OCI-M2 (cell line): Measurements from ENCODE around the gene ZDHHC3.

Experiments
- DNase-seq: peaks from one replicate; lab custom pipeline; 2025; ENCODE audit not compliant: unreplicated experiment; lab: John Stamatoyannopoulos, UW

The ZDHHC3 gene

GRCh38 chr3:44930911-44931310 lies 45.1 kb downstream of the ZDHHC3 start:
- no peak for DNase-seq

DNA sequence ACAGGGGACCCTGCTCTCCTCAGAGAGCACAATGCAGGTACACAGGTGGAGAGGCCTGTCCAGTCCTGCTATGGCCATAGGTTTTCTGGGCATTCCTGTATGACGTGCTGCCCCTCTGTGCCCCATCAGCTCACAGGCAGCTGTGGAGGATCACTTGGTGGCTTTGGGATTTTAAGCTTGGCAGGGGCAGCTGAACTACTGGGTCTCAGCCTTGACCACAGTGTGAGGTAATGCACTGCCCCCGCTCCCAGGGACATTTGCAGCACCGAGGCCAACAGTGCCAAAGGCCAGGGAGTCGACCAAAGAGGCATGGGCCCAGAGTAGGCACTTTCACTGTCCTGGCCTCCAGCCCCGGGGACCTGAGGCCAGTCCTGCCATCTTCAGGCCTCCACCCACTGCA lies 46.2 kb downstream of the ZDHHC3 start:
- DNase-seq, result no peak

DNA sequence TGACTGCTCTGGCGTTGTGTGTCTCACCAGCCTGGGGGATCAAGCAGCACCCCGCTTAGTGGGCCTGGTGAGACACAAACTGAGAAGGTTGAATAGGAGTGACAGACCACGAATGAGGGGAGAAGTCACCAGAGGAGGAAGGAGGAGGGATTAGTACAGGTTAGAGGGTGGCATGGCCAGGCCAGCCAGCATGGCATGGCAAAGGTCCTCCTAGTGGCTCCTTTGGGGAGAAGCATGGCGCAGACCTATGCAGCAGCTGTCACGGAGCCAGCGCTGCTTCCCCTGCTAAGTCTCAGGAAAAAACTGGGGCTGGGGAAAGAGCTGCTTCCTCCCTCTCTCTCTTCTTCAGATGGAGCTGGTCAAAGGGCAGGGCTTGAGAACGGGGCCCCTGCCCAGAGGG lies 48.6 kb downstream of the ZDHHC3 start:
- no peak for DNase-seq

GRCh38 chr3:44926921-44927320 lies 49.1 kb downstream of the ZDHHC3 start:
- no peak for DNase-seq

- no peak for DNase-seq
Measured at GRCh38 chr3:44926172-44926571, 49.8 kb downstream of the ZDHHC3 start.

GRCh38 chr3:44924457-44925084 lies 51.4 kb downstream of the ZDHHC3 start:
- DNase-seq, result no peak

DNA sequence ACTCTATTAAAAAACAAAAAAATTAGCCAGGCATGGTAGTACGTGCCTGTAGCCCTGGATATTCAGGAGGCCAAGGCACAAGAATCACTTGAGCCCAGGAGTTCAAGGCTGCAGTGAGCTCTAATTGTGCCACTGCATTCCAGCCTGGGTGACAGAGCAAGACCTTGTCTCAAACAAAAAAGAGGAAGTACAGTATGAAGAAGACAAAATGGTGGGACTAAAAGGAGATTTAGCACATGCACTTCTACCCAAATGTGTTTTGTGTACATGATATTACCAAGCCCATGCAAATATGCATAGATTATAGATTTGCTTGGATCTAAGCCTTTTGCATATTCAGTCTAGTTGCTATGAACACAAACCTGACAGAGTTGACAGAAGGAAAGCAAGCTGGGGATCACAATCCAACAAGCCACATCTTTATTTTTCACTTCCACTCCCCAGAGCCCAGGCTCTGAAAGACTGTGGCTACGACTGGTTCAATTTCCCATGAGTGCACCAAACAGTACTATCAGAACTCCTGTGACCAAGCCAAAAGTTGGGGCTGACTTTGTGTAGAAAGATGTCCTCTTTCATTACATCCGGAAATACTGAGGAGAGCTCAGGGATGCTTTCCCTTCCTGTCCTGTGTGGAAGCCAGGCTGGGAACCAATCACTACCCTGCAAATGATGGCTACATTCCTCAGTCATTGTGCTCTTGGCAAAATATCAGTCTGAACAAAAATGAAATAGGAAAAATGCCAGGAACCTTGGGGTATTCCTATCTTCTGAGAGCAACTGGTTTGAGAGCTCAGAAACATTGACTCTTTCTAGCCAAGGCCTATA lies 52.1 kb downstream of the ZDHHC3 start:
- no peak for DNase-seq

- DNase-seq, result no peak
Measured at GRCh38 chr3:44920081-44920480, 55.9 kb downstream of the ZDHHC3 start.

- no peak for DNase-seq
Measured at GRCh38 chr3:44918581-44918980, 57.4 kb downstream of the ZDHHC3 start.

DNA sequence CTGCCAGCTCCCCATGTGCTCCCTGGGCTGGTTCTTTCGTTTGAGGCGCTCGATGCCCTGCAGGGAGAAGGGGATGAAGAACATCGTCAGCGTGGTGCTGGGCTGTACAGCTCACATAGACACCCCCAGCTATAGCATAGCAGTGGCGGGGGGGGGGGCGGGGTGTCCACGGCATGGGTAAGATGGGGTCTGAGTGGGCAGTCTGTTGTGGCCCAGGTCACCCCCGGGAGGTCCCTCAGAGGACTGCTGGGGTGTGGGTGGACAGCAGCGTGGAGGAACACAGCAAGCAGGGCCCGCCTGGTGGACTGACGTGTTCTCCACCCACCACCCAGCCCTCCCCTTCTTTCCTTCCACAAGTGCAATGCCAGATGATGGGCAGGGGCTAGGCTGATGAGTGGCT lies 57.9 kb downstream of the ZDHHC3 start:
- DNase-seq, result no peak

DNA sequence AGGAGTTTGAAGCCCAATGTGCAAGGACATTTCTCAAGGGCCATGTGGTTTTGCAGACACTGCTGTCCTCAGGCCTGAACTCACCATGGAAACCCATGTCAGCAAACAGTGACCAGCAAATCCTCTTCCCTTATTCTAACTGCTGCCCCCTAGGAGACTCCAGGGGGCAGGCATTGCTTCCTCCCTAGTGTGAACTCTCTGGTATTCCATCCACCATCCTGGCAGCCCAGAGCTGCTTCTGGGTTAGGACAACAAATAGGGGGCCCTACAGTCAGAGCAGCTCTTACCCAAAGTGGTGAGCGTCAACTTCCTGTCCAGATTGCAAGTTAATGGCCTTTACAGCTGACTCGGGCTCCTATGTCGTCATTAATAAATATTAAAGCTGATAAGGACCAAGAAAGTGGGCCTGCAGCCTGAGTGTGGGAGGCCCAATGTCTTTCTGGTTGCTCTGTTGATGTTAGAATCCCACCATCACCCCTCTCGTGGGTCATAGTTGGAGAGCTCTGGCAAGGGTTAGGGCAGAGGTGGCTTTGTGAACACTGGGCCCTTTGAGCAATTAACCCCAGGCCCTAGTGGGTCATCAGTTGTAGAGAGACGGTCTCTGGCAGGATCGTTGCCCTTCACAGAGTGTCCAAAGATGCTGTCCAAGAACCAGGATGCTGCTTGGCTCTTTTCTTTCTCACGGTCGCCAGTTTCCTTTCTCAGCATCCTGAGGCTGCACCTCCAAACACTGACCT lies 60.1 kb downstream of the ZDHHC3 start:
- no peak for DNase-seq

DNA sequence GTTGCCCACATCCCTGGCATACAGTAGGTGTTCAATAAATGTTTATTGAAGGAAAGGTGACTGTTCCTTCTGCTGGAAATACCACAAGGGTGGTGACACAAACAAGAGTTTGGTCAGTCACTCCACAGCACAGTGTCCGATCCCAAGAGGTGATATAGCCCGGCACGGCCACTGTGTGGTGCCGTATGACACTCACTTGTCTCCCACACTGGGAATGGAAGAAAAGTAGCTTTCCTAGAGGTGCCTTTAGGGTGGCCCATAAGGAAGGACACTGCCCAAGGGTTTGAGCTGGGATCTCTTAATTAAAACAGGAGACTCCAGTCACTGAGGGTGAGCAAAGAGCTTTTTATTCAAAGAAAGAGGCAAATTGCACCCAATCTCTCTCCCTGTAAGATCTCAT lies 61.0 kb downstream of the ZDHHC3 start:
- DNase-seq, result no peak

DNA sequence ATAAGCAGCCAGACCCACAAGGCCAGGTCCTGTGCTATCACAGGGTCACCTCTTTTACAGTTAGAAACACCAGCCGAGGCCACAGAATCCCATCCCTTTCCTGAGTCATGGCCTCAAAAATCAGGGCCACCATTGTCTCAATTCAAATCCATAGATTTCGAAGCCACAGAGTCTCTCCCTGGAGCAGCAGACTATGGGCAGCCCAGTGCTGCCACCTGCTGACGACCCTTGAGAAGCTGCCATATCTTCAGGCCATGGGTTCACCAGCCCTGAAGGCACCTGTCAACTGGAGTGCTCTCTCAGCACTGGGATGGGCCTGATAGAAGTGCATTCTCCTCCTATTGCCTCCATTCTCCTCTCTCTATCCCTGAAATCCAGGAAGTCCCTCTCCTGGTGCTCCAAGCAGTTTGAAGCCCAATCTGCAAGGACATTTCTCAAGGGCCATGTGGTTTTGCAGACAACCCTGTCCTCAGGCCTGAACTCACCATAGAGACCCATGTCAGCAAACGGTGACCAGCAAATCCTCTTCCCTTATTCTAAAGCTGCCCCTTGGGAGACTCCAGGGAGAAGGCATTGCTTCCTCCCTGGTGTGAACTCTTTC lies 62.0 kb downstream of the ZDHHC3 start:
- DNase-seq, result no peak

- no peak for DNase-seq
Measured at GRCh38 chr3:44910693-44911092, 65.3 kb downstream of the ZDHHC3 start.

GRCh38 chr3:44909063-44909462 lies 66.9 kb downstream of the ZDHHC3 start:
- no peak for DNase-seq

GRCh38 chr3:44907612-44908011 lies 68.4 kb downstream of the ZDHHC3 start:
- no peak for DNase-seq

DNA sequence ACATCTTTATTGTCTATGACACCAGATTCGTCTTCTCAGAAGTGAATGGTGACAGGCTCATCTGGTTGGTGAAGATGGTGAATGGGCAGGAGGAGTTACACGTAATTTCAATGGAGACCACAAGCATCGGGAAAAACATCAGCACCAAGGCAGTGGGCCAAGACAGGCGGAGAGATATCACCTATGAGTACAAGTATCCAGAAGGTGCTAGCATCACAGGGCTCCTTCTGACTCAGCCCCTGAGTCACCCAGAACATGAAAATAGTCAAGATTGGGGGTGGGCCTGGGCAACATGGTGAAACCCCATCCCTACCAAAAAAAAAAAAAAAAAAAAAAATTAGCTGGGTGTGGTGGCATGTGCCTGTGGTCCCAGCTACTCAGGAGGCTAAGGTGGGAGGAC lies 69.0 kb downstream of the ZDHHC3 start:
- no peak for DNase-seq

- no peak for DNase-seq
Measured at GRCh38 chr3:44905446-44906157, 70.4 kb downstream of the ZDHHC3 start.

GRCh38 chr3:44903751-44904150 lies 72.2 kb downstream of the ZDHHC3 start:
- no peak for DNase-seq

DNA sequence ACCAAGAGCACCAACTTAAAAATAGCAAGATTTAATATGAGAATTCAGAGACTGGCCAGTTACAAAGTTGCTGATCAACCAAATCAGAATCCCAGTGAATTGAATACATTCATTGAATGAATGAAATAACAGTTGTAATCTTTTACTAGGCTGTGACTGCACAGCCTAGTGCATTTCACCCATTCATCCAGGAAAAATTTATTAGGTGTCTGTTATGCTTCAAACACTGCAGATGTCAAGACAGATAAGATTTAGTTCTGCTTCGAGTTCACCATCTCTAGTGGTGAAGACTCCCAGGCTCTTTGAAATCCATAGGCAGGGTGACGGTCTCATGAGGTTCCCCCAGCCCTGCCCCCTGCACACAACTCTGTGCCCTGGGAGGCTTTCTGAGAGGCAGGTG lies 72.7 kb downstream of the ZDHHC3 start:
- DNase-seq, result no peak

GRCh38 chr3:44902628-44903027 lies 73.3 kb downstream of the ZDHHC3 start:
- DNase-seq, result no peak
